ENCODE results near the gene ZC2HC1C. TPM values are rescaled to one million over a fixed set of nuclear protein-coding genes. Genes with fewer than 3 reads are reported as not detected.
A peak's percentile ranks its signal among the peaks of the same experiment; 100 is the strongest.

Gene ZC2HC1C
- total and polyA plus RNA-seq, 2 of the 13 experiments (the other 11 are each of a cell fraction or from before 2014, with no cell fraction given): 3.3 to 3.5 TPM

DNA sequence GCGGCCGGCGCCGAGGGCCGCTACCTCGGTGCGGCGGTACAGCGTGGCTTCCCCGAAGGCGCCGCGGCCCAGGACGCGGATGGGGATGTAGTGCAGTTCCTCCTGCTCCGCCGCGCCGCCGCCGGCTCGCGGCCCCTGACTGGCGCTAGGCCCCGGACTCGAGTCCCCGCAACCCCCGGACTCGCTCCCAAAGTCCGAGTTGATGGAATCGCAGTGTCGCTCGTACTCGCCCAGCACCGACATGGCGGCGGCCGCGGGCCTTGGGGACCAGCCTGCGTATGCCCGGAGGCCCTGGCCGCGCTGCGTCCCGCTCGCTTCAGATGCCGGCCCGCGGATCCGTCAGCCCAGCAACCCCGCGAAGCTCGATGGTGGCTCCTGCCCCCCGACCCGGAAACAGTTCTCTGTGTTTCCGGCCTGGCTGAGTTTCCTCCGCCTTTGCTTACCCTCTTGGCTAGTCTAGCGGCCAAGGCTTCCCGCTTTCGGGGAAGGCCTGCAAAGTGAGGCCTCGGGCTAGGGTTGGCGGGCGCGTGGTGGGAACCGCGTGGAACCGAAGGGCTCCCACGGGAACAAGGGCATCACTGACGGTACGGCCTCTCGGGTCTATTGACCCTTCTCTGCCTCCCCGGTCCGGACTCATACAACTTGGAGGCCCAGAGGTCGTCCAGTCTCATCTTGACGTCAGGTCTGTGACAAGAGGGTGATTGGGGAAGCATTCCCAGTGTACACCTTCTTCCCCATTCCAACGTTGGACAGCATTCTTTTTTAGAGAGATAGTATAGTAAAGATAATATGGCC is 57.4 kb downstream of the ZC2HC1C start, which contains the start of gene NEK9 (continued):
- TF ChIP-seq ZBTB49 (CRISPR knock-in tag; IDR thresholded peaks at IDR 0.05; ENCODE audit: borderline replicate concordance) (no peak), MXD4 (CRISPR knock-in tag; IDR thresholded peaks at IDR 0.05) (peak; percentile 48), SKI (IDR thresholded peaks at IDR 0.05; ENCODE audit: partially characterized antibody) (peak; percentile 9), TEAD3 (CRISPR knock-in tag; optimal IDR thresholded peaks at IDR 0.05; ENCODE audit: borderline replicate concordance) (no peak), TAF1 (CRISPR knock-in tag; IDR thresholded peaks at IDR 0.05) (peak; percentile 96), NCOA2 (CRISPR knock-in tag; IDR thresholded peaks at IDR 0.05) (peak; percentile 30; the same call in 1 of the 2 replicates), RBM22 (optimal IDR thresholded peaks at IDR 0.05; ENCODE audit: low read length) (peak; percentile 72), ATF7 (IDR thresholded peaks at IDR 0.05) (no peak), ATF7 (CRISPR knock-in tag; IDR thresholded peaks at IDR 0.05) (peak; percentile 75; the same call in 1 of the 2 replicates), ZNF720 (CRISPR knock-in tag; IDR thresholded peaks at IDR 0.05) (no peak), JUN (CRISPR knock-in tag; IDR thresholded peaks at IDR 0.05) (no peak; the same call in 1 of the 2 replicates), ZFY (CRISPR knock-in tag; IDR thresholded peaks at IDR 0.05) (peak; percentile 100), ZNF430 (CRISPR knock-in tag; IDR thresholded peaks at IDR 0.05) (peak; percentile 96), ZNF335 (CRISPR knock-in tag; IDR thresholded peaks at IDR 0.05) (peak; percentile 71), ZKSCAN1 (IDR thresholded peaks at IDR 0.05; ENCODE audit: low read length) (no peak), ZNF460 (CRISPR knock-in tag; IDR thresholded peaks at IDR 0.05; ENCODE audit: borderline replicate concordance) (no peak), SALL1 (CRISPR knock-in tag; IDR thresholded peaks at IDR 0.05) (peak; percentile 88), MYNN (CRISPR knock-in tag; IDR thresholded peaks at IDR 0.05; ENCODE audit: low read depth) (peak; percentile 92; the same call in 1 of the 2 replicates), DDIT3 (CRISPR knock-in tag; IDR thresholded peaks at IDR 0.05) (no peak), ZZZ3 (CRISPR knock-in tag; IDR thresholded peaks at IDR 0.05; ENCODE audit: borderline replicate concordance) (no peak; the same call in 1 of the 2 replicates)
- TF ChIP-seq, protein P1, sequence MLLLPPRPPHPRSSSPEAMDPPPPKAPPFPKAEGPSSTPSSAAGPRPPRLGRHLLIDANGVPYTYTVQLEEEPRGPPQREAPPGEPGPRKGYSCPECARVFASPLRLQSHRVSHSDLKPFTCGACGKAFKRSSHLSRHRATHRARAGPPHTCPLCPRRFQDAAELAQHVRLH (CRISPR knock-in tag; IDR thresholded peaks at IDR 0.05; ENCODE audit: borderline replicate concordance, low read depth): peak; percentile 94
- TF ChIP-seq, protein P2, sequence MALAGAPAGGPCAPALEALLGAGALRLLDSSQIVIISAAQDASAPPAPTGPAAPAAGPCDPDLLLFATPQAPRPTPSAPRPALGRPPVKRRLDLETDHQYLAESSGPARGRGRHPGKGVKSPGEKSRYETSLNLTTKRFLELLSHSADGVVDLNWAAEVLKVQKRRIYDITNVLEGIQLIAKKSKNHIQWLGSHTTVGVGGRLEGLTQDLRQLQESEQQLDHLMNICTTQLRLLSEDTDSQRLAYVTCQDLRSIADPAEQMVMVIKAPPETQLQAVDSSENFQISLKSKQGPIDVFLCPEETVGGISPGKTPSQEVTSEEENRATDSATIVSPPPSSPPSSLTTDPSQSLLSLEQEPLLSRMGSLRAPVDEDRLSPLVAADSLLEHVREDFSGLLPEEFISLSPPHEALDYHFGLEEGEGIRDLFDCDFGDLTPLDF (CRISPR knock-in tag; IDR thresholded peaks at IDR 0.05): peak; percentile 51
- TF ChIP-seq, protein P3, sequence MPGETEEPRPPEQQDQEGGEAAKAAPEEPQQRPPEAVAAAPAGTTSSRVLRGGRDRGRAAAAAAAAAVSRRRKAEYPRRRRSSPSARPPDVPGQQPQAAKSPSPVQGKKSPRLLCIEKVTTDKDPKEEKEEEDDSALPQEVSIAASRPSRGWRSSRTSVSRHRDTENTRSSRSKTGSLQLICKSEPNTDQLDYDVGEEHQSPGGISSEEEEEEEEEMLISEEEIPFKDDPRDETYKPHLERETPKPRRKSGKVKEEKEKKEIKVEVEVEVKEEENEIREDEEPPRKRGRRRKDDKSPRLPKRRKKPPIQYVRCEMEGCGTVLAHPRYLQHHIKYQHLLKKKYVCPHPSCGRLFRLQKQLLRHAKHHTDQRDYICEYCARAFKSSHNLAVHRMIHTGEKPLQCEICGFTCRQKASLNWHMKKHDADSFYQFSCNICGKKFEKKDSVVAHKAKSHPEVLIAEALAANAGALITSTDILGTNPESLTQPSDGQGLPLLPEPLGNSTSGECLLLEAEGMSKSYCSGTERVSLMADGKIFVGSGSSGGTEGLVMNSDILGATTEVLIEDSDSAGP (CRISPR knock-in tag; IDR thresholded peaks at IDR 0.05; ENCODE audit: borderline replicate concordance): peak; percentile 95
- TF ChIP-seq, protein P4, sequence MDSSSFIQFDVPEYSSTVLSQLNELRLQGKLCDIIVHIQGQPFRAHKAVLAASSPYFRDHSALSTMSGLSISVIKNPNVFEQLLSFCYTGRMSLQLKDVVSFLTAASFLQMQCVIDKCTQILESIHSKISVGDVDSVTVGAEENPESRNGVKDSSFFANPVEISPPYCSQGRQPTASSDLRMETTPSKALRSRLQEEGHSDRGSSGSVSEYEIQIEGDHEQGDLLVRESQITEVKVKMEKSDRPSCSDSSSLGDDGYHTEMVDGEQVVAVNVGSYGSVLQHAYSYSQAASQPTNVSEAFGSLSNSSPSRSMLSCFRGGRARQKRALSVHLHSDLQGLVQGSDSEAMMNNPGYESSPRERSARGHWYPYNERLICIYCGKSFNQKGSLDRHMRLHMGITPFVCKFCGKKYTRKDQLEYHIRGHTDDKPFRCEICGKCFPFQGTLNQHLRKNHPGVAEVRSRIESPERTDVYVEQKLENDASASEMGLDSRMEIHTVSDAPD (CRISPR knock-in tag; IDR thresholded peaks at IDR 0.05): no peak
